HL-60 (cell line): ENCODE data around the gene RHEX.

Experiments
- CTCF ChIP-seq: IDR thresholded peaks from one replicate; pipeline ENCODE4 v1.5.1; 2011; ENCODE audit warnings: low read length, control low read depth, inconsistent platforms; ENCODE audit not compliant: insufficient read depth
- GABPA ChIP-seq: IDR thresholded peaks from 2 replicates; pipeline ENCODE4 v1.6.1; 2012; ENCODE audit warnings: low read depth
- POLR2AphosphoS5 ChIP-seq: IDR thresholded peaks from 2 replicates; pipeline ENCODE4 v1.6.1; 2012; ENCODE audit warnings: low read depth
- REST ChIP-seq: IDR thresholded peaks from 2 replicates; pipeline ENCODE4 v1.6.1; 2012; ENCODE audit warnings: low read depth; ENCODE audit not compliant: insufficient replicate concordance

DNA sequence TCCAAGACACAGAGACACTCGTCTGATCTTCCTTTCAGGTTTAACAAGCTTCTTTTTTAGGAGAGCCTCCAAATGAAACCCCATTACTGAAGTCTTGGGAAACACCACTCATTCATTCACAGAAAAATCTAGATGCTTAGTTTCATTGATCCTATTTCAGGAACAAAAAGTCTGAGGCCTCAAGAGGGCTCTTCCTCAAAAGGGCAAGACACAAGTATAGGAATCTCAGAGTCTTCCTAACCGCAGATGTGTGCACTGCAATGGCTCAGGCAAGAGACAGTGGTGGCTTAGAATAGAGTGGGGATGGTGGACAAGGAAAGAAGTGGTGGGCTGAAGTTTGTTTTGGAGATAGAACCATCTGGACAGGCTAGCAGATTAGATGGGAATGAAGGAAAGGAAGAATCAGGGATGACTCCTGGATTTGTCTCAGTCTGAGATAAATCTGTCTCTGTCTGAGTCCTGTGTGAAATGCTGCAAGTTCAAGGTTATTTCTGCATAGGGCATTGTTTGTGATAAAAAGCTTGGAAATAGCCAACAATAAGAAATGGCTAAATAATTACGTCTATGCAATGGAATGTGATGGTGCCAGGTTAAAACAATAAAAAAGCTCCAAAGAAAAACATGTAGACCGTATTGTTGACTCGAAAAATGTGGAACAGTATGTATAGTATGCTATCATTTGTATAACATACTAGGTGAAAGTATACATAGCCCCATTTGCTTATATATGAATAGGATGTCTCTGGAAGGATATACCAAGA, 20.4 kb upstream of the RHEX start:
- no peak for TF ChIP-seq CTCF
- TF ChIP-seq GABPA = no peak
- TF ChIP-seq POLR2AphosphoS5 = no peak
- no peak for TF ChIP-seq REST
